Fibroblast of the aortic adventitia (primary cell): ENCODE measurements around the gene WAPL. TPM values are rescaled to one million over a fixed set of nuclear protein-coding genes. Genes with fewer than 3 reads are reported as not detected.

Experiments
- DNase-seq: peaks from one replicate; pipeline ENCODE4 v3.0.0-alpha.2; 2010; ENCODE audit warnings: low read depth
- H3K4me3 ChIP-seq: 2 replicates; pipeline ENCODE4 v1.5.1; 2011; ENCODE audit warnings: low read depth, mild to moderate bottlenecking, control low read depth, low read length, moderate library complexity
- total RNA-seq: library from RNA; depleted of rRNA; stranded (reverse); fragments of >200 nt; gene quantifications from 2 replicates; pipeline ENCODE4 v1.2.3, GENCODE V29; 2012; ENCODE audit warnings: low replicate concordance
- TF ChIP-seq, protein P1 (sequence below): IDR thresholded peaks from 2 replicates; pipeline ENCODE4 v1.5.1; 2011; ENCODE audit warnings: mild to moderate bottlenecking, low read length, control low read depth, inconsistent platforms; ENCODE audit not compliant: insufficient read depth

WAPL gene
- total RNA-seq, 1 donor = 40.9 TPM

DNA sequence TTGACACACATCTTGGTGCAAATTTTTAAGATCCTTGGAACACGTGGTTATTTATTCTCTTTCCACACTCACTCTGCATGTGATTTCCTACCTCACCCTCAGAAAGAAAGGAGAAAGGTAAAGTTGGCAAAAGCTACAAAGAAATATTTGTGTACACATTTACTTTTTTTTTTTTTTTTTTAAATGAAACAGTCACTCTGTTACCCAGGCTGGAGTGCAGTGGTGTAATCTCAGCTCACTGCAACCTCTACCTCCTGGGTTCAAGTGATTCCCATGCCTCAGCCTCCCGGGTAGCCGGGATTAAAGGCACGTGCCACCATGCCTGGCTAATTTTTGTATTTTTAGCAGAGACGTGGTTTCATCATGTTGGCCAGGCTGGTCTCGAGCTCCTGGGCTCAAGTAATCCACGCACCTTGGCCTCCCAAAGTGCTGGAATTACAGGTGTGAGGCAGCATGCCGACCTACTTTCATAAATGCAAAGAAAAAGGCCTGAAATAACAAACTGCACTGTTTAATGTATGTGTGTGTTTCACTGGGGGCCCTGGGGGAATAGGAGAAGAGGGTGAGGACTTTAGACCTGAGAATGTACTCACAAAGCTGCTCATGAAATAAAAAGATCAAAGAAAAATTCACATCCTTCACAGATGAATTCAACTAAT, 83.4 kb downstream of the WAPL start:
- TF ChIP-seq, protein P1, sequence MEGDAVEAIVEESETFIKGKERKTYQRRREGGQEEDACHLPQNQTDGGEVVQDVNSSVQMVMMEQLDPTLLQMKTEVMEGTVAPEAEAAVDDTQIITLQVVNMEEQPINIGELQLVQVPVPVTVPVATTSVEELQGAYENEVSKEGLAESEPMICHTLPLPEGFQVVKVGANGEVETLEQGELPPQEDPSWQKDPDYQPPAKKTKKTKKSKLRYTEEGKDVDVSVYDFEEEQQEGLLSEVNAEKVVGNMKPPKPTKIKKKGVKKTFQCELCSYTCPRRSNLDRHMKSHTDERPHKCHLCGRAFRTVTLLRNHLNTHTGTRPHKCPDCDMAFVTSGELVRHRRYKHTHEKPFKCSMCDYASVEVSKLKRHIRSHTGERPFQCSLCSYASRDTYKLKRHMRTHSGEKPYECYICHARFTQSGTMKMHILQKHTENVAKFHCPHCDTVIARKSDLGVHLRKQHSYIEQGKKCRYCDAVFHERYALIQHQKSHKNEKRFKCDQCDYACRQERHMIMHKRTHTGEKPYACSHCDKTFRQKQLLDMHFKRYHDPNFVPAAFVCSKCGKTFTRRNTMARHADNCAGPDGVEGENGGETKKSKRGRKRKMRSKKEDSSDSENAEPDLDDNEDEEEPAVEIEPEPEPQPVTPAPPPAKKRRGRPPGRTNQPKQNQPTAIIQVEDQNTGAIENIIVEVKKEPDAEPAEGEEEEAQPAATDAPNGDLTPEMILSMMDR = no peak
- no peak overlapping the region for H3K4me3 ChIP-seq
- DNase-seq = no peak

DNA sequence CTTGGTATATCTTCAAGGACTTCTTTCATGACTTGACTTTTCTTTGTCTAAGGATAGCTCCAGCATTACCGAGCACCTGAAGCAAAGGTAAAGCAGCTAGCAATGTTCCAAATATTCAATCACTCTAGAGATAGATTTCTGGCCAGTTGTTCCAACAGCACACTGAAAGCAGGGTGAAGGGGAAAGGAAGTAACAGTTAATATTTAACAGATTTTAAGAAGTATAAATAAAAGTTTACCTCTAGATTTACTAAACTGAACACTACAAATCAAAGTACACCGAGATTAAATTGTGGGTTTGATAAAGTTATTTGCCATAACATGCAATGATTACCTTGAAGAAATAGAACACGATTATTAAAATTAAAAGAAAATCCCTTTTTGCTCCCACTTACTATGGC, 84.1 kb downstream of the WAPL start:
- no peak for DNase-seq
- TF ChIP-seq, protein P1 = no peak
- no peak overlapping the region for H3K4me3 ChIP-seq

DNA sequence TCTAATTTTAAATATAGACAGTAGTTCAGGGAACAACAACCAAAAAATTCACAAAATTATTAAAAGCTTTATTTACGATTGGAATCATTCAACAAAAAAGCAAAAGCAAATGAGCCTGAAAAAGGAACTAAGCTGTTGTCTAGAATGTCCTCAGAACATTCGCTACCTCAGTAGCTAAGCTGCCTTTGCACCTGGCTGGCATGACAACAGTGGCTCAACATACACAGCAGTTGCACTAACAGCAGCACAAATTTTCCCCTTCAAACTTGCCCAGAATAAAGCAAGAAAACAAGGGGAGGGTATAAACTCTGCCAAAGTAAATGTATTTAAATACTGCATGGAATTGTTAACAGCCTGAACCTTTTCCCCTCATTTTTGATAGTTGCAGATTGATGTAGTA, 84.6 kb downstream of the WAPL start:
- TF ChIP-seq, protein P1 = no peak
- H3K4me3 ChIP-seq = no peak overlapping the region
- DNase-seq = no peak

DNA sequence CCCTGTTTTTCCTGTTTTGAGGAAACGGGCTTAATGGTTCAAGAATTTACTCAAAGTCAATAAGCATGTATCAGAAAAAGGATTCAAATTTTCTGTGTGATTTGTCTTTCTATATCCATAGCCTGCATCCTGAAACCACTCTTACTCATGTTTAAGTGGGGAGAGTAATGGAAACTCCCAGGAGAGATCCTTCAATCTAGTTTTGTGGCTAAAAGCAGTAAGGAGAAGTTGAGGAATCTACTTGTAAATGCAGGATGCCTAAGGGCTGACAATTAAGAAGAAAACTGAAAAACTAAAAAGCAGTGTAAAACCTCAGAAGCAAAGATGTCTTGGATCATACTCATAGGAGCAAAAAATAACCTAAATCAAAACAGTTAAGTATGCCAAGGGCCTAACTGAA, 86.9 kb downstream of the WAPL start:
- no peak for DNase-seq
- no peak overlapping the region for H3K4me3 ChIP-seq
- TF ChIP-seq, protein P1 = no peak

DNA sequence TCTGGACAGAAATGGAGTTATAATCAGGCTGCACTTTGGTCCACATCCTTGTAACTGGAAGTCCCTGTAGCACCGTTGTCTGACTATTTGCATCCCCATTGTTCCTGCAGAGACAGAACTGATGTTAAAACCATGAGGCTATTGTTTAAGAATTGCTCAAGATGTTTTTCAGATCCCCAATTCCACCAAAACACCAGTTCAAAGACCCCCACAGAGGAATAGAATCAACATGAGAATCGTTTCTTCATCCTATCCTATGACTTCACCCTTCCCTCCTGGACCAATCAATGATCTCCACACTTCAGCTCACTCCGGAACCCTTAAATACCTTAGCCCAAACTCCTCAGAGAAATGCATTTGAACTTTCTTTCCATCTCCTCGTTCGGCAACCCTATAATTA, 97.9 kb downstream of the WAPL start:
- no peak overlapping the region for H3K4me3 ChIP-seq
- TF ChIP-seq, protein P1 = no peak
- no peak for DNase-seq

DNA sequence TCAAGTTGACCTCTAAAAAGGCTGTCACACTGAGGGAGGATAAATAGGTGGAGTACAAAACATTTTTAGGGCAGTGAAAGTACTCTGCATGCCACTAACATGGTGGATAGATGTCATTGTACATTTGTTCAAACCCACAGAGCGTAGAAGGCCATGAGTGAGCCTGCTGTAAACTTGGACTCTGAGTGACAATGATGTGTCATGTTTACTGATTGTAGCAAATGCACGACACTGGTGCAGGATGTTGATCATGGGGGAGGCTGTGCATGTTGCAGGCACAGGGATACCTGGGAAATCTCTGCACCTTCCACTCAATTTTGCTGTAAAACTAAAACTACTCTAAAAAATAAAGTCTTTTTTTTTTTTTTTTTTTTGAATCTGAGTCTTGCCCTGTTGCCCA, 102.5 kb downstream of the WAPL start:
- no peak overlapping the region for H3K4me3 ChIP-seq
- no peak for DNase-seq
- TF ChIP-seq, protein P1 = no peak

DNA sequence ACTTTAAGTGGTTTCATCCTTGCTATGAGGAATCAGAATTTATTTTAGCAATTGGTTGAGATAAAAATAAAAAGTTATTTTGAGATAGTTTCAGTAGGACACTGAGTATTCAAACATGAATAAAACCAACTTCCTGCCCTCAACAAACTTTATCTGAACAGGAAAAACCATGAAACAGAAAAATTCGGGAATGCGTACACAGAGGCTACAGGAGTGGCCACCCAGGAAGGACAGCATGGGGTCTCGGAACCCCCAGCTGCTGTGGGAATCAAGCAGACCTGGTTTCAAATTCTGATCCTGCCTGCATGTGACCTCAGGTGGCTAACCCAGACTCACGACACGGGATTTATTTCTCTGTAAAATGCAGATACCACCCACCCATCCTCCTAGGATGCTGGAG, 106.0 kb downstream of the WAPL start:
- DNase-seq = no peak
- H3K4me3 ChIP-seq = no peak overlapping the region
- TF ChIP-seq, protein P1 = no peak
